ENCODE results near the gene DEXI.

DEXI gene

DNA sequence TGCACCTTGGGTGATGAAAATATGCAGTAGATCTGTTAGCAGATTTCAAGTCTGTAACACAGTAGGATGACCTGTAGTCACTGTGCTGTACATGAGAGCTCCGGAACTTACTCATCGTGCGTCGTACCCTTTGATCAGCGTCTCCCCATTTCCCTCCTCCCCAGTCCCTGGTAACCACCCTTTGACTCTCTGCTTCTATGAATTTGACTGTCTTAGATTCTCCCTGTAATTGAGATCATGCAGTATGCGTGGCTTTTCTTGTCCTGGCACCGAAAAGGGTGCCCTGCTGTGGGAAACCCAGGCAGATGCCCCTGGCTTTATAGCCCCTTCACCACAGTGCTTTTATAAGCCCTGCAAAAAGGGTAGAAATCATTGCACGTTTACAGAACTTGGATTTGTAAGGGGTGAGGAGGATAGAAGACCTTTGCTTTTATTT is 22.6 kb upstream of the DEXI start:
- peak overlapping the region; percentile 33 for H3K4me3 ChIP-seq (ENCODE audit: low read depth, low read length)
- TF ChIP-seq, protein P1, sequence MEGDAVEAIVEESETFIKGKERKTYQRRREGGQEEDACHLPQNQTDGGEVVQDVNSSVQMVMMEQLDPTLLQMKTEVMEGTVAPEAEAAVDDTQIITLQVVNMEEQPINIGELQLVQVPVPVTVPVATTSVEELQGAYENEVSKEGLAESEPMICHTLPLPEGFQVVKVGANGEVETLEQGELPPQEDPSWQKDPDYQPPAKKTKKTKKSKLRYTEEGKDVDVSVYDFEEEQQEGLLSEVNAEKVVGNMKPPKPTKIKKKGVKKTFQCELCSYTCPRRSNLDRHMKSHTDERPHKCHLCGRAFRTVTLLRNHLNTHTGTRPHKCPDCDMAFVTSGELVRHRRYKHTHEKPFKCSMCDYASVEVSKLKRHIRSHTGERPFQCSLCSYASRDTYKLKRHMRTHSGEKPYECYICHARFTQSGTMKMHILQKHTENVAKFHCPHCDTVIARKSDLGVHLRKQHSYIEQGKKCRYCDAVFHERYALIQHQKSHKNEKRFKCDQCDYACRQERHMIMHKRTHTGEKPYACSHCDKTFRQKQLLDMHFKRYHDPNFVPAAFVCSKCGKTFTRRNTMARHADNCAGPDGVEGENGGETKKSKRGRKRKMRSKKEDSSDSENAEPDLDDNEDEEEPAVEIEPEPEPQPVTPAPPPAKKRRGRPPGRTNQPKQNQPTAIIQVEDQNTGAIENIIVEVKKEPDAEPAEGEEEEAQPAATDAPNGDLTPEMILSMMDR (IDR thresholded peaks at IDR 0.05; ENCODE audit: insufficient read depth, low read depth, low read length, missing control alignments) = no peak
- DNase-seq (ENCODE audit: low read depth) = peak; percentile 93

DNA sequence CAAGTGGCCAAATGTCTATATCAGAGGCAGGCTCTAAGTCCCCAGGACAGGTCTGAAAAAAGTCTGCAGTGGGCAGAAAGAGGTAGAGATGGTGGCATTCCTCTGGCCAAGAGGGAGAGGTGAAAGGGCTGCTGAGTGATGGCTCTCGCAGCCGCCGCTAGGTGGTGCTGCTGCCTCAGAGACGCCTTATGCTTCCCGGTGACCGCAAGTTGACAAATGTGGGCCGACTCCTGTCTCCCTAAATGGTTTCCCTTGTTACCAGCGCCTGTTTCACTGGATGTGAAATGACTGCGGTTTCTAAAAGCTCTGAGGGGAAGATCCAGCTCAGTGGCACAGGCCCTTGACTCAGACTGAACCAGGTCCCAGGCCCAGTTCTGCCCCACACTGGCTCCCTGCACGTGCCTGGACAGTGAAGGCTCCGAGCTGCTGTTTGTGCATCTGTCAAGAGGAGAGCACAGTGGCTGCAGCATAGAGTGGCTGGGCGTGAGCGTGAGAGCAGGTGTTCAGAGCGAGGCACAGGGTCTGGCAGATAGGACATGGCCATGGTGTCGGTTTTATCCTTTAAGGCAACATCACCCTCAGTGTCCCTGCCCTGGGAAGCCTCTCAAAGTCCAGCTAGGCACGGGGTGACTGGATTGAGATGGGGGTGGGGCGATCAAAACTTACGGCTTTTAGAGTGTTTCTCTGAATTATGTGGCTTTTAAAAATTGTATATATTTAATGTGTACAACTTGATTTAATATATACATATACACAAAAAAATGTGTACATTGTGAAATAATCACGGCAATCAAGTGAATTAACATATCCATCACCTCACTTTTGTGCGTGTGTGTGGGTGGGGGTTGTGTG is 22.0 kb upstream of the DEXI start:
- H3K4me3 ChIP-seq (ENCODE audit: low read depth, low read length) = peak overlapping the region; percentile 16
- DNase-seq (ENCODE audit: low read depth) = peak; percentile 91
- TF ChIP-seq, protein P1 (IDR thresholded peaks at IDR 0.05; ENCODE audit: insufficient read depth, low read depth, low read length, missing control alignments) = peak; percentile 98

- TF ChIP-seq, protein P1 (IDR thresholded peaks at IDR 0.05; ENCODE audit: insufficient read depth, low read depth, low read length, missing control alignments) = no peak
- no peak overlapping the region for H3K4me3 ChIP-seq (ENCODE audit: low read depth, low read length)
- DNase-seq (ENCODE audit: low read depth) = no peak
Measured at GRCh38 chr16:10961231-10961630, 19.0 kb upstream of the DEXI start.

- H3K4me3 ChIP-seq (ENCODE audit: low read depth, low read length) = no peak overlapping the region
- TF ChIP-seq, protein P1 (IDR thresholded peaks at IDR 0.05; ENCODE audit: insufficient read depth, low read depth, low read length, missing control alignments) = no peak
- no peak for DNase-seq (ENCODE audit: low read depth)
Measured at GRCh38 chr16:10959161-10959560, 16.9 kb upstream of the DEXI start.

DNA sequence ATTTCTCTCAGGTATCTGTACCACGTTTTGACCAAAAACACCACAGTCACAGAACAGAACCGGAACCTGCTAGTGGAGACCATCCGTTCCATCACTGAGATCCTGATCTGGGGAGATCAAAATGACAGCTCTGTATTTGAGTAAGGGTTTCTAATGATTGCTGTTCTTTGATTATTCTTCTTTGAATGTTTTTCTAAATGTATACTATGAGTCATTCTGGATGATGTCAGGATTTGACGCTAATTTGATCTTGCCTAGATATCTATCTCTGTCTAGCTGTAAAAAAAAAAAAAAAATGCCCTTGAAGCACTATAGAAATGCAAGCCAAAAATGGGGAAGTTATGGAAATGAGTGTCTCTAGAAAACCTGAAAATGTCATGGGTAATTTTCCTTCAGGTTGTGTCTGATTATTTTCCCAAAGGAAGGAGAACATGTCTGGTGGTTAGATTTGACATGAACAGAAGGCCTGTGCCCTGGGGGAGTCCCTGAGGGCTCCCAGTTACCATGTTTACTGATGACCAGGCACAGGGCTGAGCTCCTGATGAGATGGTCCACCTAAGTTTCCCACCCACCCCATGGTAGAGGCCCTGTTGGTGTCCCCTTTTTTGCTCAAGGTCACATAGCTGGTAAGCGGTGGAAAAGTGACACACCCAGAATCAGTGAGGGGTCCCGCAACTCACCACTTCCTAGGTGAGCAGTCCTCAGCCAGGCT is 15.7 kb upstream of the DEXI start:
- H3K4me3 ChIP-seq (ENCODE audit: low read depth, low read length) = no peak overlapping the region
- peak; percentile 68 for DNase-seq (ENCODE audit: low read depth)
- TF ChIP-seq, protein P1 (IDR thresholded peaks at IDR 0.05; ENCODE audit: insufficient read depth, low read depth, low read length, missing control alignments) = no peak

- TF ChIP-seq, protein P1 (IDR thresholded peaks at IDR 0.05; ENCODE audit: insufficient read depth, low read depth, low read length, missing control alignments) = no peak
- DNase-seq (ENCODE audit: low read depth) = no peak
- H3K4me3 ChIP-seq (ENCODE audit: low read depth, low read length) = no peak overlapping the region
Measured at GRCh38 chr16:10954903-10955302, 12.6 kb upstream of the DEXI start.
